OCI-LY1 (cell line): ENCODE measurements around the gene CRADD.

Source experiments
- H2AFZ ChIP-seq: fragments of 200-600 bp; sonication (generic), shearing (Covaris generic); 2 replicates; pipeline ENCODE4 v1.6.0; 2014; ENCODE audit warnings: antibody characterized with exemption, mild to moderate bottlenecking, low read length
- H3F3A ChIP-seq: fragments of 200-600 bp; sonication (generic), shearing (Covaris generic); 2 replicates; pipeline ENCODE4 v1.6.0; 2014; ENCODE audit warnings: mild to moderate bottlenecking, antibody characterized with exemption, low read length, moderate library complexity; ENCODE audit not compliant: insufficient read depth
- H3K27ac ChIP-seq: fragments of 200-600 bp; sonication (generic); 2 replicates; pipeline ENCODE4 v1.5.1; 2014; ENCODE audit warnings: low read length, mixed run types, mild to moderate bottlenecking, low read depth; ENCODE audit not compliant: poor library complexity, severe bottlenecking
- H3K27me3 ChIP-seq: fragments of 200-600 bp; sonication (generic); 2 replicates; pipeline ENCODE4 v1.6.0; 2014; ENCODE audit warnings: antibody characterized with exemption, mild to moderate bottlenecking, low read length, moderate library complexity; ENCODE audit not compliant: insufficient read depth
- H3K36me3 ChIP-seq: fragments of 200-600 bp; sonication (generic); 2 replicates; pipeline ENCODE4 v1.6.1; 2014; ENCODE audit warnings: mild to moderate bottlenecking, antibody characterized with exemption, low read length, moderate library complexity, mixed read lengths; ENCODE audit not compliant: insufficient read depth
- H3K4me1 ChIP-seq: fragments of 200-600 bp; sonication (generic); 2 replicates; pipeline ENCODE4 v1.5.1; 2014; ENCODE audit warnings: mild to moderate bottlenecking, low read length, moderate library complexity; ENCODE audit not compliant: insufficient read depth, severe bottlenecking
- H3K4me2 ChIP-seq: fragments of 200-600 bp; sonication (generic), shearing (Covaris generic); 2 replicates; pipeline ENCODE4 v1.6.1; 2014; ENCODE audit warnings: low read length
- H3K4me3 ChIP-seq: fragments of 200-600 bp; sonication (generic); 2 replicates; pipeline ENCODE4 v1.5.1; 2014; ENCODE audit warnings: low read length, low read depth, mild to moderate bottlenecking, mixed read lengths; ENCODE audit not compliant: poor library complexity, severe bottlenecking
- H3K79me2 ChIP-seq: fragments of 200-600 bp; shearing (Covaris generic); 2 replicates; pipeline ENCODE4 v1.6.1; 2016; ENCODE audit warnings: mixed run types, low read length, mixed read lengths; ENCODE audit not compliant: insufficient read depth
- H3K9ac ChIP-seq: fragments of 200-600 bp; sonication (generic), shearing (Covaris generic); 2 replicates; pipeline ENCODE4 v1.6.1; 2014; ENCODE audit warnings: mild to moderate bottlenecking, low read length, mixed read lengths
- H3K9me2 ChIP-seq: fragments of 200-600 bp; sonication (generic), shearing (Covaris generic); 2 replicates; pipeline ENCODE4 v1.6.1; 2014; ENCODE audit warnings: low read depth, mild to moderate bottlenecking, low read length, mixed read lengths
- H3K9me3 ChIP-seq: fragments of 200-600 bp; shearing (Covaris generic); 2 replicates; pipeline ENCODE4 v1.6.1; 2014; ENCODE audit warnings: low read length, mixed read lengths
- H4K20me1 ChIP-seq: fragments of 200-600 bp; sonication (generic), shearing (Covaris generic); 2 replicates; pipeline ENCODE4 v1.6.0; 2016; ENCODE audit warnings: mild to moderate bottlenecking, low read length; ENCODE audit not compliant: insufficient read depth
- EZH2 ChIP-seq: fragments of 200-600 bp; sonication (generic), shearing (Covaris generic); IDR thresholded peaks from 2 replicates; pipeline ENCODE4 v1.8.0; 2017; ENCODE audit warnings: borderline replicate concordance, mixed run types, mild to moderate bottlenecking, antibody characterized with exemption, low read length, moderate library complexity, mixed read lengths
- TF ChIP-seq, protein P1 (sequence below): fragments of 200-600 bp; sonication (generic), shearing (Covaris generic); IDR thresholded peaks from 2 replicates; pipeline ENCODE4 v1.5.1; 2017; ENCODE audit warnings: mild to moderate bottlenecking, antibody characterized with exemption, low read length, moderate library complexity, mixed read lengths

Gene CRADD

GRCh38 chr12:93689076-93689834 lies 12.1 kb downstream of the CRADD start:
- Histone ChIP-seq H3K36me3 (no peaks in the 10 kb centered on the region), H3F3A (no peaks in the 10 kb centered on the region), H3K4me3 (no peak overlapping the region), H2AFZ (no peak overlapping the region), H3K9me2 (no peaks in the 10 kb centered on the region), H3K9ac (no peak overlapping the region), H4K20me1 (no peaks in the 10 kb centered on the region), H3K4me2 (no peak overlapping the region), H3K79me2 (no peaks in the 10 kb centered on the region), H3K27ac (no peak overlapping the region), H3K27me3 (no peaks in the 10 kb centered on the region), H3K4me1 (no peaks in the 10 kb centered on the region), H3K9me3 (no peaks in the 10 kb centered on the region)
- TF ChIP-seq, protein P1, sequence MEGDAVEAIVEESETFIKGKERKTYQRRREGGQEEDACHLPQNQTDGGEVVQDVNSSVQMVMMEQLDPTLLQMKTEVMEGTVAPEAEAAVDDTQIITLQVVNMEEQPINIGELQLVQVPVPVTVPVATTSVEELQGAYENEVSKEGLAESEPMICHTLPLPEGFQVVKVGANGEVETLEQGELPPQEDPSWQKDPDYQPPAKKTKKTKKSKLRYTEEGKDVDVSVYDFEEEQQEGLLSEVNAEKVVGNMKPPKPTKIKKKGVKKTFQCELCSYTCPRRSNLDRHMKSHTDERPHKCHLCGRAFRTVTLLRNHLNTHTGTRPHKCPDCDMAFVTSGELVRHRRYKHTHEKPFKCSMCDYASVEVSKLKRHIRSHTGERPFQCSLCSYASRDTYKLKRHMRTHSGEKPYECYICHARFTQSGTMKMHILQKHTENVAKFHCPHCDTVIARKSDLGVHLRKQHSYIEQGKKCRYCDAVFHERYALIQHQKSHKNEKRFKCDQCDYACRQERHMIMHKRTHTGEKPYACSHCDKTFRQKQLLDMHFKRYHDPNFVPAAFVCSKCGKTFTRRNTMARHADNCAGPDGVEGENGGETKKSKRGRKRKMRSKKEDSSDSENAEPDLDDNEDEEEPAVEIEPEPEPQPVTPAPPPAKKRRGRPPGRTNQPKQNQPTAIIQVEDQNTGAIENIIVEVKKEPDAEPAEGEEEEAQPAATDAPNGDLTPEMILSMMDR = no peak
- no peak for TF ChIP-seq EZH2

- no peak overlapping the region for H2AFZ ChIP-seq
- H3K4me1 ChIP-seq = no peaks in the 10 kb centered on the region
- no peaks in the 10 kb centered on the region for H4K20me1 ChIP-seq
- H3K27me3 ChIP-seq = no peaks in the 10 kb centered on the region
- TF ChIP-seq, protein P1 = no peak
- TF ChIP-seq EZH2 = no peak
- no peak overlapping the region for H3K27ac ChIP-seq
- H3K4me3 ChIP-seq = no peak overlapping the region
- no peak overlapping the region for H3K9ac ChIP-seq
- no peak overlapping the region for H3K4me2 ChIP-seq
- H3K9me3 ChIP-seq = no peaks in the 10 kb centered on the region
- H3F3A ChIP-seq = no peaks in the 10 kb centered on the region
- H3K36me3 ChIP-seq = no peaks in the 10 kb centered on the region
- H3K9me2 ChIP-seq = no peaks in the 10 kb centered on the region
- H3K79me2 ChIP-seq = no peaks in the 10 kb centered on the region
Observed at GRCh38 chr12:93696462-93696861, 19.3 kb downstream of the CRADD start.

DNA sequence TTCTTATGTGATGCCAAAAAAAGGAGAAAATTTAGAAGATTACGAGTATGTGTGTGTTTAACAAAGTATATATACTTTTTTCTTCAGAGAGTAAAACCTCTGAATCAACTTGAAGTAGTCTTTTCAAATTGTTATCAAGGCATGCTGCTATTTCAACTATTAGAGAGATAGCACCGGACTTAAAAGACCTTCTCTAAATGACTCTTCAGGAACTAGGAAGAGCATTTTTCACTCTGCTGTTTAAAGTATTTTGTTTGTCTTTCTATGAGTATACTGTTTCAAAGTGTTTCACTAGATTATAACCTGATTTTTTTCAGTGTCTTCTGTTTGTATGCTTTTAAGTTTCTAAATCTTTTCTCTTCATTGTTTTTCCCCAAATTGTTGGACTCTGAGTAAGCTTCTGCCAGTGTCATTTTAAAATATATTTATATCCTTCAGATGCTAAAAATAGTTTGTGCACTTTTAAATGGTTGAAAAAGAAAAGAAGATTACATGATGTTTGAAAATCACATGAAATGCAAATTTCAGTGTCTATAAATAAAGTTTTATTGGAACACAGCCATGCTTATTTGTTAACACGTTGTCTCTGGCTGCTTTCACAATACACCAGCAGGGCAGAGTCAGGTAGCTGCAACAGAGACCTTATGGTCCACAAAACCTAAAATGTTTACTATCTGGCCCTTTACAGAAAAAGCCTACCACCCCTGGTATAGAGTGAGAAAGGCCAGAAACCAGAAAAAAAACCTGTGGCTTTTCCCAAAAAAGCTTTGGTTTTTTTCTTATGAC lies 21.3 kb downstream of the CRADD start:
- no peak overlapping the region for H3K4me3 ChIP-seq
- H3K27ac ChIP-seq = no peak overlapping the region
- H2AFZ ChIP-seq = no peak overlapping the region
- H3K9ac ChIP-seq = no peak overlapping the region
- no peaks in the 10 kb centered on the region for H3K4me1 ChIP-seq
- H3K9me3 ChIP-seq = no peaks in the 10 kb centered on the region
- H3K9me2 ChIP-seq = no peaks in the 10 kb centered on the region
- no peaks in the 10 kb centered on the region for H3K36me3 ChIP-seq
- no peak overlapping the region for H3K4me2 ChIP-seq
- no peaks in the 10 kb centered on the region for H3K27me3 ChIP-seq
- H4K20me1 ChIP-seq = no peaks in the 10 kb centered on the region
- H3K79me2 ChIP-seq = no peaks in the 10 kb centered on the region
- H3F3A ChIP-seq = no peaks in the 10 kb centered on the region
- TF ChIP-seq EZH2 = no peak
- TF ChIP-seq, protein P1 = no peak
